Fibroblast of mammary gland (primary cell): Measurements from ENCODE around the gene QTRT2.

Source experiments
- DNase-seq: peaks from one replicate; pipeline ENCODE4 v3.0.0-alpha.2; 2010; ENCODE audit warnings: low read depth
- H3K4me3 ChIP-seq: 2 replicates; pipeline ENCODE4 v1.5.1; 2011; ENCODE audit warnings: low read depth, mild to moderate bottlenecking, low read length, moderate library complexity; ENCODE audit not compliant: control insufficient read depth
- TF ChIP-seq, protein P1 (sequence below): conservative IDR thresholded peaks from 2 replicates; pipeline ENCODE4 v1.5.1; 2011; ENCODE audit warnings: low read depth, low read length, inconsistent platforms; ENCODE audit not compliant: control insufficient read depth, insufficient read depth

The QTRT2 gene

DNA sequence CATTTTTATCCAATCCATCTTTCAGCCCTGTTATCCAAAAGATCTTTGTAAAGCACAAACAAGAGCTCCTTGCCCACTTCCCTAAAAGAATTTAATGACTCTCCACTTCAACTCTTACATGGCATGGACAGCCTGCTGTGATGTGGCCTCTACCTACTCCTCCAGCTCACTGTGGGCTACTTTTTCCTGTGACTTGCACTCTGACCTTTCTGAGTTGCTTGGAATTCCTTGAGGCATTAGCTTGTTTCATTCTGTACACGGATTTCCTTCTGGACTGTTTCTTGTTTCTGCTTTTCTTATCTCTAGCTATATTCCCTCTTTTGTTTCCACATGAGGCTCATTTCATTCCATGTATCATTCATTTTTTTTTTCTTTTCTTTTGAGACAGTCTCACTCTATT, 15.2 kb downstream of the QTRT2 start:
- no peak for DNase-seq
- TF ChIP-seq, protein P1, sequence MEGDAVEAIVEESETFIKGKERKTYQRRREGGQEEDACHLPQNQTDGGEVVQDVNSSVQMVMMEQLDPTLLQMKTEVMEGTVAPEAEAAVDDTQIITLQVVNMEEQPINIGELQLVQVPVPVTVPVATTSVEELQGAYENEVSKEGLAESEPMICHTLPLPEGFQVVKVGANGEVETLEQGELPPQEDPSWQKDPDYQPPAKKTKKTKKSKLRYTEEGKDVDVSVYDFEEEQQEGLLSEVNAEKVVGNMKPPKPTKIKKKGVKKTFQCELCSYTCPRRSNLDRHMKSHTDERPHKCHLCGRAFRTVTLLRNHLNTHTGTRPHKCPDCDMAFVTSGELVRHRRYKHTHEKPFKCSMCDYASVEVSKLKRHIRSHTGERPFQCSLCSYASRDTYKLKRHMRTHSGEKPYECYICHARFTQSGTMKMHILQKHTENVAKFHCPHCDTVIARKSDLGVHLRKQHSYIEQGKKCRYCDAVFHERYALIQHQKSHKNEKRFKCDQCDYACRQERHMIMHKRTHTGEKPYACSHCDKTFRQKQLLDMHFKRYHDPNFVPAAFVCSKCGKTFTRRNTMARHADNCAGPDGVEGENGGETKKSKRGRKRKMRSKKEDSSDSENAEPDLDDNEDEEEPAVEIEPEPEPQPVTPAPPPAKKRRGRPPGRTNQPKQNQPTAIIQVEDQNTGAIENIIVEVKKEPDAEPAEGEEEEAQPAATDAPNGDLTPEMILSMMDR, result no peak
- no peak overlapping the region for H3K4me3 ChIP-seq

GRCh38 chr3:114076711-114077110, 20.2 kb downstream of the QTRT2 start:
- no peak overlapping the region for H3K4me3 ChIP-seq
- TF ChIP-seq, protein P1, result no peak
- no peak for DNase-seq

- peak; percentile 30 for DNase-seq
- TF ChIP-seq, protein P1, result no peak
- H3K4me3 ChIP-seq, result no peak overlapping the region
Measured at GRCh38 chr3:114078126-114078525, 21.6 kb downstream of the QTRT2 start.

GRCh38 chr3:114079761-114080160, 23.2 kb downstream of the QTRT2 start:
- TF ChIP-seq, protein P1, result no peak
- DNase-seq, result peak; percentile 6
- H3K4me3 ChIP-seq, result no peak overlapping the region

GRCh38 chr3:114080201-114080600, 23.7 kb downstream of the QTRT2 start:
- TF ChIP-seq, protein P1, result no peak
- no peak for DNase-seq
- H3K4me3 ChIP-seq, result no peak overlapping the region

- no peak overlapping the region for H3K4me3 ChIP-seq
- DNase-seq, result no peak
- TF ChIP-seq, protein P1, result no peak
Measured at GRCh38 chr3:114081037-114081436, 24.5 kb downstream of the QTRT2 start.

DNA sequence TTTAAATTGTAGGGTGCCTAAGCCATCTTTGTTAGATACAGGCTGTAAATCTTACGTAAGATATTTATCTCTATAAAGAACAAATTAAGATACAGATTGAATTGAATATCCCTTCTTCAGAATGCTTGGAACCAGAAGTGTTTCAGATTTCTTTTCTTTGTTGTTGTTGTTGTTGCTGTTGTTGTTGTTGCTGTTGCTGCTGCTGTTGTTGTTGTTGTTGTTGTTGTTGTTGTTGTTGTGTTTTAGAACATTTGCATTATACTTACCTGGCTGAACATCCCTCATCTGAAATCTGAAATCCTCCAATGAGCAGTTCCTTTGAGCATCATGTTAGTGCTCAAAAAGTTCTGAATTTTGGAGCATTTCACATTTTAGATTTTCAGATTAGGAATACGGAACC, 26.6 kb downstream of the QTRT2 start:
- no peak for DNase-seq
- TF ChIP-seq, protein P1, result no peak
- H3K4me3 ChIP-seq, result no peak overlapping the region
